Peyer's patch (tissue), 4 donors: ENCODE measurements around the gene POLR2F.

ENCODE experiments used
- CTCF ChIP-seq, 6 experiments: fragments of 450-650 bp in 4 of 6; fragments of 200-600 bp in 2 of 6; sonication (generic) in 1 of 6; IDR thresholded peaks; one replicate each; pipeline ENCODE4 v1.5.1; 2017 to 2019; ENCODE audit warnings: antibody characterized with exemption in 6 of 6, mild to moderate bottlenecking in 3 of 6, moderate library complexity in 1 of 6
- POLR2A ChIP-seq, 2 donors: fragments of 450-650 bp; IDR thresholded peaks; one replicate each; pipeline ENCODE4 v1.5.1; 2017; ENCODE audit warnings: antibody characterized with exemption in 2 of 2, mild to moderate bottlenecking in 2 of 2, moderate library complexity in 2 of 2

GRCh38 chr22:37909766-37910165 lies 43.7 kb upstream of the POLR2F start:
- TF ChIP-seq CTCF (IDR thresholded peaks at IDR 0.05) (no peak), POLR2A (IDR thresholded peaks at IDR 0.05) (no peak)
